Right kidney (tissue), 1 donor: ENCODE results near the gene FAM168B.

ENCODE experiments used
- DNase-seq: peaks from one replicate; pipeline ENCODE4 v3.0.0-alpha.2; 2016

Gene FAM168B

DNA sequence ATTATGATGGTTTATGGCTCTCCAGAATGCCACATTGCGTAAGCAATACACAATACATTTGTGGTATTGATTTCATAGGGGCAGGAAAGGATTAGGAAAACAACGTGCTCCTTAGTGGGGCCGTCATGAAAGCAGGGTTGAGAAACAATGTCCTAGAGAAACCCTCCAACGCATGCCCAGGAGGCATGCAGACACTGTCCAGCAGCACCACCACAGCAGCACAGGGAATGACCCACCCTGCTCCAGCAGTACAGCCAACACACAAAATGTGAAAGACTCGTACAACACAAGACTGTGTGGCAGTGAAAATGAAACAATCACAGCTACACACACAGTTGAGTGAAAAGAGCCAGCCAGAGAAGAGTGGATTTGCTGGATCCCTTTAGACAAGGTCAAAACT lies 66.3 kb downstream of the FAM168B start:
- no peak for DNase-seq

- no peak for DNase-seq
Observed at GRCh38 chr2:131023758-131024157, 69.5 kb downstream of the FAM168B start.

GRCh38 chr2:131022731-131023130 lies 70.5 kb downstream of the FAM168B start:
- DNase-seq: no peak

- DNase-seq: no peak
Observed at GRCh38 chr2:131016826-131017741, 76.2 kb downstream of the FAM168B start.

DNA sequence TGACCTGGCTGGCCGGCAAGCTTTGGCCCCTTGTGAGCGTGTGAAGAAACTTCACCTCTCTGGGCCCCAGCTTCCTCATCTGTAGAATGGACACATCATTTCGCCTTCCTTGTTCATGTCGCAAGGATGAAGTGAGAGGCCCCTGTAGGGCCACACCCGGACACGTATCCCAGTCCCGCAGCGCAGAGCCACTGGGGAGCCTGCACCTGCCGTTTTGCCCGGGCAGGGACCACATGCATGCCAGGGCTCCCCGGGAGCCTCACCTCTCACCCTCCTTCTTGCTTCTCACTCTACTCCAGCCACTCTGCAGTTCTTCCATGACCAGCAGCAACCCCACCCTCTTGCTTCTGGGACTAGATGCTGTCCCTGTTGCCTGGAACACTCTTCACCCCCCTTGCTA lies 77.5 kb downstream of the FAM168B start:
- no peak for DNase-seq

- DNase-seq: no peak
Observed at GRCh38 chr2:131014141-131014540, 79.1 kb downstream of the FAM168B start.

DNA sequence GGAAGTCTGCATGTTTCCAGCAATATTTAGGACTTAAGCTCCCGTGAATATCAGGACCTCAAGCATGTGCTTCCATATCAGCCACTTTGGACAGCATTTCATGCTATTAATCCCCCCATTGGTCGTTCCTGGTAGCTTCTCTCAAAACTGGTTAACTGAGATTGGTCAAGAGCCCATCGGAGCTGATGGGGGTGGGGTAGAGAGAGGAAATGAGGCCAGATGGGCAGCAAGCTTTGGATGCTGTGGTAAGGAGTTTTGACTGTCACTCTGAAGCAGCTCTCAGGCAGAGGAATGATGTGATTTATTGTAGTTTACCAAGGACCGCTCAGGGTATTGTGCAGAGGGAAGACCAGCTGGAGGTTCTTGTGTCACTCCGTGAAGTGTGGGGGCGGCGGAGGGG lies 81.8 kb downstream of the FAM168B start:
- no peak for DNase-seq

- DNase-seq: no peak
Observed at GRCh38 chr2:131010566-131010965, 82.7 kb downstream of the FAM168B start.

GRCh38 chr2:131009713-131010475 lies 83.4 kb downstream of the FAM168B start:
- DNase-seq: no peak

DNA sequence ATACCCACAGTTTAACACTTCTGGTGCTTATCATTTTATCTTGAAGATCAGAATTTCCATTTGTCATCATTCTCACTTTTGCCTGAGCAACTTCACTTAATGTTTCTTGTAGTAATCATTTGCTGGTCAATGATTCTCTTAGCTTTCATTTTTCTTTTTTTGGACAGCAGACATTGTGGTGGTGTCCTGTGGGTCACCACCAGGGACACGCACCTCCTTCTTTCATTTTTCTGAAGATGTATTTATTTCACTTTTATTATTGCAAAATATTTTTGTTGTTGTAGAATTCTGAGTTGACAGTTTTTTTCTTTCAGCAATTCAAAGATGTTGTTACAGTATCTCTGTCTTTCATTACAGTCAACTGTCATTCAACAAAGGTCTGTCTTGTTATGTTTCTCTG lies 84.3 kb downstream of the FAM168B start:
- no peak for DNase-seq

DNA sequence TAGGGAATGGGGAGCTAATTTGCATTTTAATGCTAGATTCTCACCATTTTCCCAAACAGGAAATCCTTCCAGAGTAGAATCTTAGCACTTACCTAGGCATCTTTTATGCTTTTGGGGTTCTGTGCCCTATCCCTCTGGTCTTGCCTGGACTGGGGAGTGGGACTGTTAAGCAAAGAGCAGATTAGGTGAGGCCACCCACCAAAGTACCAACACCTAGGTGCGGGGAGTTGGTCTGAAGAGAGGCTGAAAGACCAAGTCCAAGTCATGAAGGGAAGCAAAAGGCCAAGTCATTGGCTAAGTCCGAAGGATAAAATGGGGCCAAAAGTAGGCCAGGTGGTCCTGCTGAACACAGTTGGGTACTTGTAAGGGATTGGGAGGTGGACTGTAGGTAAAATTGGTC lies 86.7 kb downstream of the FAM168B start:
- no peak for DNase-seq

- no peak for DNase-seq
Observed at GRCh38 chr2:131005216-131005935, 87.9 kb downstream of the FAM168B start.

DNA sequence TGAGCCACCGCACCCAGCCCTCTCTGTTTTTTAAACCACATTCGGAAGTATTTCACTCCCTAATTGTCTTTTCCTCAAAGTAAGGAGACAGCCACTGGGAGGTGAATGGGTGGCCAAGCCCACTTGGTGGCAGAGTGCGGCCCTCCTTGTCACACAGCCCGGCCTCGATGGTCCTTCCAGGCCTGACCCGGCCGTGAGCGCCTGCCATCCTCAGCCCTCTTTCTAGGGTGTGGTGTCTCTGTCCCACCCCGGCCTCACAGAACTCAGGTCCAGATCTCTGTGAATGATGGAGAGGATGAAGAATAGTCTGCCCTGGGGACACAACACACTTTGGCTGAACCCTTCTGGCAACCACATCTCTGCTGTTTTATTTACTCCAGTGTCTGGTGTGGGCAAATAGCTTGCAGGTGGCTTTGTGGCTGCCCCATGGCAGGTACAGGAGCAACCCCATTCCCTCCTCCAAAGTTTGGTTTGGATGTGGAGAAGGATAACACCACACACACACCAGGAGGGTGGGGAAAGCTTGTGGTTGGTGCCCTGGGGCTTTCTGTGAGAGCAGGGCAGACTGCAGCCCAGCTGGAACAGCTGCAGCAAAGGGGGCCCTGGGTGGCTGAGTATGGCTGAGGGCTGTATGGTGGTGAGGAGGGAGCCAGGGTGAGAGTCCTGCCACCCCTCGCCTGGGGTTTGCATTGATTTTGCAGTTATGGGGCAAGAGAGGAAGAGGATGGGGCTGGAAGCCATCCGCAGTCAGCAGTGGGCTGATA lies 88.6 kb downstream of the FAM168B start:
- DNase-seq: no peak

- no peak for DNase-seq
Observed at GRCh38 chr2:130998561-130998960, 94.7 kb downstream of the FAM168B start.
